ENCODE measurements around the gene LANCL3.
"Not testable (repeated sequence)": the region's sequence is repeated elsewhere in the genome, so short reads cannot be mapped to it uniquely, and the experiment has no call there.

The LANCL3 gene

GRCh38 chrX:37571426-37572107 is at the start of gene LANCL3:
TSS of gene LANCL3 (plus strand) at chrX:37571661. CDS start at chrX:37571871, 210 bp downstream.
- DNase-seq, result peak in 1 of 2 experiments; percentile 25

GRCh38 chrX:37523673-37524072 is 47.8 kb upstream of the LANCL3 start:
- DNase-seq, result not testable (repeated sequence)

- no peak for DNase-seq
Measured at GRCh38 chrX:37541991-37542390, 29.5 kb upstream of the LANCL3 start.

DNA sequence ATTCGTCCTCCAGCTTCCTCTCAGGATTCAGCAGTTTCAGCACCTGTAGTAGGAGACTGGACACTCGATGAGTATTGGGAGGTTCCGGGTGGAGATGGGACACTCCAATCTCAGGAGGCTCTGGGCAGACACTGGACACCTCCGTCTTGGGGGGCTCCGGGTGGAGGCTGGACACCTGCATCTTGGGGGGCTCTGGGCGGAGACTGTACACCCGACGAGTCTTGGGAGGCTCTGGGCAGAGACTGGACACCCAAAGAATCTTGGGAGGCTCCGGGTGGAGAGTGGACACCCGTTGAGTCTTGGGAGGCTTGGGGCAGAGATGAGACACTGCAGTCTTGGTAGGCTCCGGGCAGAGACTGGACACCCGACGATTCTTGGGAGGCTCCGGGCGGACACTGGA is 28.7 kb upstream of the LANCL3 start:
- no peak for DNase-seq

DNA sequence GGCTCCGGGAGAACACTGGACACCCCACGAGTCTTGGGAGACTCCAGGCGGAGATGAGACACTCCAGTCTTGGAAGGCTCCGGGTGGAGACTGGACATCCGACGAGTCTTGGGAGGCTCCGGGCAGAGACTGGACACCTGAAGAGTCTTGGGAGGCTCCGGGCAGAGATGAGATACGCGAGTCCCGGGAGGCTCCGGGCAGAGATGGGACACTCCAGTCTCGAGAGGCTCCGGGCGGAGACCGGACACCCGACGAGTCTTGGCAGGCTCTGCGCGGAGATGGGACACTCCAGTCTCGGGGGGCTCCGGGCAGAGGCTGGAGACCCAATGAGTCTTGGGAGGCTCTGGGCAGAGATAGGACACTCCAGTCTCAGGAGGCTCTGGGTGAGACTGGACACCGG is 28.1 kb upstream of the LANCL3 start:
- no peak for DNase-seq

DNA sequence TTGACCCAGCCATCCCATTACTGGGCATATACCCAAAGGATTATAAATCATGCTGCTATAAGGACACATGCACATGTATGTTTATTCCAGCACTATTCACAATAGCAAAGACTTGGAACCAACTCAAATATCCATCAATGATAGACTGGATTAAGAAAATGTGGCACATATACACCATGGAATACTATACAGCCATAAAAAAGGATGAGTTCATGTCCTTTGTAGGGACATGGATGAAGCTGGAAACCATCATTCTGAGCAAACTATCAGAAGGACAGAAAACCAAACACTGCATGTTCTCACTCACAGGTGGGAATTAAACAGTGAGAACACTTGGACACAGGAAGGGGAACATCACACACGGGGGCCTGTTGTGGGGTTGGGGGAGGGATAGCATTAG is 26.9 kb upstream of the LANCL3 start:
- not testable (repeated sequence) for DNase-seq

DNA sequence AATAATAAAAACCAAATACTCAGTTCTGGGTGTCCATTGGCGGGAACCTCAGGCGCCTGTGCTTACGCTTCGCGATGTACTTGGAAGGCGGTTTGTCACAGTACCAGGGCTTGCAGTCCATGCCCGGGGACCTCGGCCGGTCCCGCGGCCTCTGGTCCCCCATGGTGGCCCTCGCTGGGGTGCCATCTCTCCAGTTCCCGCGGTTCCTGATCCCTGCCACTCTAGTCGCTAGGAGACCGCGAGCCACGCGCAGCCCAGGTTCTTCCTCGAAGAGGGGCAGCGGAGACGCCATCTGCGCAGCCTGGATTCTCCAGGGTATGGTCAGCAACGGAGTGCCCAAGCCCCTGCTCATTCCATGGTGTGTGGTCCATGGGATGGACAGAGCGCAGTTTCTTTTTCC is 26.4 kb upstream of the LANCL3 start:
- DNase-seq, result no peak

DNA sequence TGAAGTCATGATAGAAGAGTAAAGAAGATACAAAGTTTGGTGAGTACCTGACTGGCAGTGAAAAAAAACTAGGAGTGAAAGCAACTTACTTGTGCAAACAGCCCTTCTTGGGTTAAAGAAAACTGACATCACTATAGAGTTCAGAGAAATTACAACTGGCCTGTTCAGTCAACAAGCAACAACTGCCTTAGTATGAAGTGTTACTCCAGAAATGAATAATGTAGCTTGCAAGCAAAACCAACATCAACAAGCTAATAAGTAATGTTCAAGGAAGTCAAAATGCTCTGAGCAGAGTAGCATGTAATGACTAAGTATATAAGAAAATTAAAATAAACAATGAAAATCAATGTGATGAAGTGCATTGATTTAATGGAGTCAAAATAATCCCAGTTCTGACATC is 21.8 kb upstream of the LANCL3 start:
- DNase-seq, result not testable (repeated sequence)

DNA sequence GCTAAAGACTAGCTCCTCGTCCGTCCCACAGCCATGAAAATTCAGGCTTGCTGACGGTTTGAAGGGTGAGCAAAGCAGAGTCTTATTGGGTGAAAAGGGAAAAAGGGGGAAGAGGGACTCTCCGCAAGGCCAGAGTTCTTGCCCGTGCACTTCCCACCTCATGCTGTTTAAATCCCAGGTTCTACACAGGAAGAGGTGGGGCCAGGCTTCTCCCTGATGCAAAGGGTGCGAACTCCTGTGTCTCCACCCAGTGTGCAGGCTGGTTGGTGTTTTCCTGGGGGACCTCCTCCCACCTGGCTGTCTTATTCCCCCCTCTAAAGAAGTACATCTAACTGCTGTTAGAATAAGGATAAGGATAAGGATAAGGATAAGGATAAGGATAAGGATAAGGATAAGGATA is 18.0 kb upstream of the LANCL3 start:
- DNase-seq, result no peak

DNA sequence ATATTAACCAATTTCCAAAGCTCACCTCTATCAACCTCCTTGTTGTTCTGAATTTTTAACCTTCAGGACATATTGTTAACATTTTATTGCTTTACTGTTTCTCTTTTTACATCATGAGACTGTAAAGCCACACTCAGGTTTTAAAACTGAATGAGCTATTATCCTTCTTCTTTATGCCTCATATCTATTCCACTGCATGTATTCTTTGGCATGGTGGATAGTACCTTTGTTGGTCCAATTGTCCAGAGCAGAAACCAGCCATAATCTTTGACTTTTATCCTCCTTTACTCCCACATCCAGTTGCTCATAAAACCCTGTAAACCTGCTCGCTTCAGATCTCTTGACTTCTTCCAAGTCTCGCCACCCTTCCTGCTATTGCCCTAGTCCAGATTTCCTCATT is 6.2 kb upstream of the LANCL3 start:
- not testable (repeated sequence) for DNase-seq

GRCh38 chrX:37570349-37570748 is 1.1 kb upstream of the LANCL3 start:
- DNase-seq, result not testable (repeated sequence)

GRCh38 chrX:37572108-37572587 is 687 bp downstream of the LANCL3 start:
- peak; percentile 21 to 42 for DNase-seq

DNA sequence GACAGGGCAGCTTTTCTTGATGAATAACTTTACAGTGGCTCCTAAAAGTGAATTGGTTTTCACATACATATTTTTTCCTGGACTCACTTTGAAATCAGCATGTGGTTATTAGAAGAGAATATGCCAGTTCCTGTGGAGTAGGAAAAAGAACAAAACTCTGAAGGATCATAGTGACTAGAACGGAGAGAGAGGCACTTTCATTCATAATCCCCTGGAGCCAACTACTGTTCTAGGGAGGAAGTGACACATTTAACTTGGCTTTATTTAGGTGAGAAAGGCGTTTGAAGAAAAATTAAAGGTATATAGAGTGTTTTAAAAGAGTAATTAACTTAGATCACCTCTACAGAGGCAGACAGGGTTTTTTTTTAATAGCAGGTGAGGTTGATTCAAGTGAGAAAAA is 1.7 kb downstream of the LANCL3 start:
- DNase-seq, result not testable (repeated sequence)

DNA sequence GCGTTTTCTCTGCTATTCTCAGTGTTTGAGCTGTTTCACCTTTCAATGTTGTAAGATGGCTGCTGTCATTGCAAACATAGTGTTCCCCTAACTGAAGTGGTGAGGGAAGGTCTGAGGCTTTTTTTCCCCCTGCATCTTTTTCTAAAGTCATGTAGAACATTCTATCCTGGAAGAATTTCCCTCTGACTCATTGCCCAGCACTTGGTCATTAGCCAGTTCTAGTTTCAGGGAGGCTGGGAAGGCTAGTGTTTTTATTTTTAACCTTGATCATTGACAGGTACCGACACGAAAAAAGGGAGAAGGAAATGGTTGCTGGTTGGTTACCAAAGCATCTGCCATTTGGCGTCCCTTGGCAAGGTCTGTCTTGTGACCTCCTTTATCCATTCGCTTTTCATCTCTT is 6.6 kb downstream of the LANCL3 start:
- no peak for DNase-seq

- no peak for DNase-seq
Measured at GRCh38 chrX:37580080-37580479, 8.6 kb downstream of the LANCL3 start.

DNA sequence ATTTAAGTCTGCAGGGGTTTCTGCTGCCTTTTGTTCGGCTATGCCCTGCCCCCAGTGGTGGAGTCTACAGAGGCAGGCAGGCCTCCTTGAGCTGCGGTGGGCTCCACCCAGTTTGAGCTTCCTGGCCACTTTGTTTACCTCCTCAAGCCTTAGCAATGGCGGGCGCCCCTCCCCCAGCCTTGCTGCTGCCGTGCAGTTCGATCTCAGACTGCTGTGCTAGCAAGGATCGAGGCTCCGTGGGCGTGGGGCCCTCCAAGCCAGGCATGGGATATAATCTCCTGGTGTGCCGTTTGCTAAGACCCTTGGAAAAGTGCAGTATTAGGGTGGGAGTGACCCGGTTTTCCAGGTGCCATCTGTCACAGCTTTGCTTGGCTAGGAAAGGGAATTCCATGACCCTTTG is 15.9 kb downstream of the LANCL3 start:
- not testable (repeated sequence) for DNase-seq

DNA sequence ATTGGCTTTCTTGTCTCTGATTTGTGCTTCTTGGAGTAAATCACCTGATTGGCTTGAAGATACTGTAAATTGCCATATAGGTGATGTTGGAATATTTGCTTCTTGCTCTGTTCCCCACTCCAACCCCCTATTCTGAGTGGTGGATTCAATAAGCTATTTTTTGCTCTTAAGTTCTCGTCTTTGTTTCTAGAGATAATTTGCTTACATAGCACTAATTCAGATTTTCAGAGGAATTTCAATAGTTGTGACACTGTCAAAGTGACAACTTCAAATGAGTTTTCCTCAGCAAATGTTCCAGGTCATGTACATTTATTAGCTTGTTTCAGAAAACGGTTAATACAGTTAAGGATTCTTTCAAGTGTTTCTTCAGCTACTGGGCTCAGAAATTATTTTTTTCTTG is 18.6 kb downstream of the LANCL3 start:
- DNase-seq, result no peak

- no peak for DNase-seq
Measured at GRCh38 chrX:37594755-37595382, 23.4 kb downstream of the LANCL3 start.

DNA sequence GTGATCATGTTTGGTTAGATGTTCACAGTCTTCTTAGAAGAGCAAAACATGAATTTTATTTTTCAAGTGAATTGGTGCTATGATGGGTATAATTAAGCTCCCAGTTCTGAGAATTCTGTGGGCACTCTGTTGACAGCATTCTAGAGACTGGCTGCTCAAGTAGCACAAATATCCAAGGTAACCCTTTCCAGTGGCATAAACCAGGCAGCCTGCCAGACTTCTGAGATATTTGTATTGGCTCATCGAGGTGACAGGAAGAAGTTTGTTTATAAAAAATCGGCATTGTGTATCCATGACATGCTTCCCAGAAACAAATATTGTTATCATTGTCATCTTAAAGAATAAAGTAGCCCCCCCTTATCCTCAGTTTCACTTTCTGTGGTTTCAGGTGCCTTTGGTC is 28.3 kb downstream of the LANCL3 start:
- no peak for DNase-seq

GRCh38 chrX:37603938-37604409 is 32.5 kb downstream of the LANCL3 start:
- DNase-seq, result no peak

DNA sequence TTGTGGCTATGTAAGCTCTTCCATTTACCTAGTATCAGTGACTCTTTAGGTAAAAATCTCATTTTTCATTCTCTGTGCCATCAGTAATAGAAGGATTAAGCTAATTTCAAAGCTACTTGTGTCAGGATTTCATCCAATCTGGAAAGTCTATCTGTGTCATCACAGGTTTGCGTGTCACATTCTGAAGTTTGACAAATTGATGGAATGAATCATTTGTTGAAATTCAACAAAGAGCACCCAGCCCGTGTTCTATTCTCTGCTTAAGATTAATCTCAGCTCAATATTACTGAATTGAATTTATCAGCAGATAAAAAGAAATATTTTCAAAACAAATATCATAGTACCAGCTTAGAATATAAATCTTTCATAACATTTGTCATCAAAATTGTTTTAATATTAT is 35.8 kb downstream of the LANCL3 start:
- no peak for DNase-seq

GRCh38 chrX:37608156-37608555 is 36.7 kb downstream of the LANCL3 start:
- no peak for DNase-seq

GRCh38 chrX:37609727-37610126 is 38.3 kb downstream of the LANCL3 start:
- DNase-seq, result no peak

DNA sequence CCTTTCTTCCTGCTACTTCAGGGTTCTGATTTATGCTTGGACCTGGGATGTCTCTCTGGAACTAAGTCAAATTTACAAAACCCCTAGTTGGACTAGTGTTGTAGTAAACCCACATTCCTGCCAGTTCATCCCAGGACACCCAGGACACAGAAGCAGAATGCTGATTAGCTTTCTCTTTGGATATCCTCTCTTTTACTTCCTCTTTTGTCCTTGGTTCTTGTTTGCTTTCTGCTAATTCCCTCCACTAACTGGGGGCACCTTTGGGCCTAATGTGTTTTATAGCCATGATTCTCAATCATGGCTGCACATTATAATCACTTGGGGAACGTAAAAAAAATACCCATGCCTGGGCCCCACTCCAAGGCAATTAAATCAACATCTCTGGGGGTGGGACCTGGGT is 42.5 kb downstream of the LANCL3 start:
- DNase-seq, result no peak

DNA sequence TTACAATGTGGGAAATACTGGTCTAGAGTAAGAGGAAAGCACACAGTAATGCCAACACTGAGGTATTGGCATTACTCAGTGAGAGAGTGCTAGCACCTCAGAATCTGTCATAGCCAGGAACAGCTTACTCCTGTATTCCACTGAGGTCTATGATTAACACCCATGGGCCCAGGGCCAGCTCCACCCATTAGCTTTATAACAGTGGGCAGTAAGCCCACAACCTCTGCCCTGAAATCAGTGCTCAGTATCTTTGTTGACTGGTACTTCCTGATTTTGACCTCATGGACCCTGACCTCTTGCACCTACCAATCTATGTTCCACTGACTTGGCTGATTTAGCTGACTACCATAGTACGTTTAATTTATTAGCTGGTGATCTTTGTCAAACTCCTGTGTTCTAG is 56.1 kb downstream of the LANCL3 start:
- DNase-seq, result no peak
